ENCODE measurements around the gene AOC2.

DNA sequence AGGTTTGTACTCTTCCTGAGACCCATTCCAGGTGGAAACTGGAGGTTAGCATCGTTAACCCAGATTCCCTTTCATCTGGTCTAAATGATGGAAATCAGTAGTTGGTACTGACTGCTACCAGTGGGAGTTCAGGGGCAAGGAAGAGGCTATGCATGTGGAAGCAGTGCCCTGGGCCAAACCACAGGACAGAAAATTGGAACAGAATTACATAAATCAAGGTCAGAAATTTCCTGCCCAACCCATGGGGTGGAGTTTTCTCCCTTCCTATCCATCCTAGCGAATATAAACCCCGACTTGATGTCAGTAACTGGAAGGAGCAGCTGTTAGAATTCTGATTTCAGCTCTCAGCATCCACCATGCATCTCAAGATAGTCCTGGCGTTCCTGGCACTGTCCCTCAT lies at the start of gene AOC2:
- TF ChIP-seq, protein P1, sequence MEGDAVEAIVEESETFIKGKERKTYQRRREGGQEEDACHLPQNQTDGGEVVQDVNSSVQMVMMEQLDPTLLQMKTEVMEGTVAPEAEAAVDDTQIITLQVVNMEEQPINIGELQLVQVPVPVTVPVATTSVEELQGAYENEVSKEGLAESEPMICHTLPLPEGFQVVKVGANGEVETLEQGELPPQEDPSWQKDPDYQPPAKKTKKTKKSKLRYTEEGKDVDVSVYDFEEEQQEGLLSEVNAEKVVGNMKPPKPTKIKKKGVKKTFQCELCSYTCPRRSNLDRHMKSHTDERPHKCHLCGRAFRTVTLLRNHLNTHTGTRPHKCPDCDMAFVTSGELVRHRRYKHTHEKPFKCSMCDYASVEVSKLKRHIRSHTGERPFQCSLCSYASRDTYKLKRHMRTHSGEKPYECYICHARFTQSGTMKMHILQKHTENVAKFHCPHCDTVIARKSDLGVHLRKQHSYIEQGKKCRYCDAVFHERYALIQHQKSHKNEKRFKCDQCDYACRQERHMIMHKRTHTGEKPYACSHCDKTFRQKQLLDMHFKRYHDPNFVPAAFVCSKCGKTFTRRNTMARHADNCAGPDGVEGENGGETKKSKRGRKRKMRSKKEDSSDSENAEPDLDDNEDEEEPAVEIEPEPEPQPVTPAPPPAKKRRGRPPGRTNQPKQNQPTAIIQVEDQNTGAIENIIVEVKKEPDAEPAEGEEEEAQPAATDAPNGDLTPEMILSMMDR (IDR thresholded peaks at IDR 0.05; ENCODE audit: low read depth, low read length, poor library complexity, severe bottlenecking): no peak
- TF ChIP-seq EZH2phosphoT487 (IDR thresholded peaks at IDR 0.05; ENCODE audit: borderline replicate concordance, low read length): no peak

All from DOHH2 (cell line).